SK-N-SH (cell line): ENCODE data around the gene AUTS2. TPM values are rescaled to one million over a fixed set of nuclear protein-coding genes. Genes with fewer than 3 reads are reported as not detected.

Source experiments
- CTCF ChIA-PET: fragments of 300-600, 350-600 bp; formaldehyde crosslinking; extraction: SDS; loops from one replicate; lab custom pipeline; 2021; lab: Yijun Ruan, JAX
- POLR2A ChIA-PET: fragments of 350-600 bp; sonication (Branson Sonifier 250); formaldehyde crosslinking; extraction: SDS; loops from one replicate; lab custom pipeline; 2020; ENCODE audit warnings: antibody characterized with exemption, inconsistent platforms; lab: Yijun Ruan, JAX
- DNase-seq: peaks from one replicate; pipeline ENCODE4 v3.0.0; 2012
- H2AFZ ChIP-seq: fragments of 200-600 bp; sonication (generic); 2 replicates; pipeline ENCODE4 v1.8.1; 2016; ENCODE audit warnings: antibody characterized with exemption, mild to moderate bottlenecking, low read depth
- H3F3A ChIP-seq: fragments of 200-600 bp; sonication (generic); replicated peaks from 2 replicates; pipeline ENCODE3; 2016; ENCODE audit warnings: antibody characterized with exemption, mild to moderate bottlenecking; ENCODE audit not compliant: insufficient read depth
- H3K27ac ChIP-seq, 2 experiments: fragments of 200-500 bp in 1 of 2; fragments of 200-600 bp in 1 of 2; sonication (Bioruptor generic) in 1 of 2; sonication (generic), shearing (Covaris generic) in 1 of 2; 2 replicates each; pipeline versions ENCODE4 v1.5.1 to v1.6.1; 2014 to 2016; ENCODE audit warnings: low read depth in 2 of 2, inconsistent platforms in 1 of 2, low read length in 1 of 2, mild to moderate bottlenecking in 1 of 2, mixed read lengths in 1 of 2
- H3K27me3 ChIP-seq: fragments of 200-600 bp; sonication (generic), shearing (Covaris generic); 2 replicates; pipeline ENCODE4 v1.6.1; 2016; ENCODE audit warnings: mixed run types; ENCODE audit not compliant: insufficient read depth
- H3K36me3 ChIP-seq, 2 experiments: fragments of 200-500 bp in 1 of 2; fragments of 200-600 bp in 1 of 2; sonication (Bioruptor generic) in 1 of 2; sonication (generic) in 1 of 2; replicated peaks in 1 of 2; 2 replicates each; pipeline versions ENCODE3 to v1.5.1; 2014 to 2016; ENCODE audit warnings: low read length in 1 of 2, mild to moderate bottlenecking in 1 of 2; ENCODE audit not compliant: insufficient read depth in 2 of 2, control insufficient read depth in 1 of 2
- H3K4me1 ChIP-seq, 2 experiments: fragments of 200-500 bp in 1 of 2; fragments of 200-600 bp in 1 of 2; sonication (Bioruptor generic) in 1 of 2; sonication (generic), shearing (Covaris generic) in 1 of 2; 2 replicates each; pipeline versions ENCODE4 v1.5.1 to v1.6.1; 2014 to 2016; ENCODE audit warnings: low read depth in 1 of 2, low read length in 1 of 2, mixed run types in 1 of 2; ENCODE audit not compliant: insufficient read depth in 2 of 2, control insufficient read depth in 1 of 2
- H3K4me2 ChIP-seq: fragments of 200-600 bp; sonication (generic), shearing (Covaris generic); 2 replicates; pipeline ENCODE4 v1.6.1; 2017; ENCODE audit warnings: mixed run types
- H3K4me3 ChIP-seq, 2 experiments: fragments of 200-500 bp in 1 of 2; fragments of 200-600 bp in 1 of 2; sonication (Bioruptor generic) in 1 of 2; sonication (generic), shearing (Covaris generic) in 1 of 2; 2 replicates each; pipeline versions ENCODE4 v1.5.1 to v1.8.1; 2014 to 2016; ENCODE audit warnings: low read depth in 2 of 2, inconsistent platforms in 1 of 2, low read length in 1 of 2, mild to moderate bottlenecking in 1 of 2, mixed read lengths in 1 of 2, moderate library complexity in 1 of 2
- H3K79me2 ChIP-seq: fragments of 200-600 bp; sonication (generic); 2 replicates; pipeline ENCODE4 v1.8.1; 2017; ENCODE audit warnings: mild to moderate bottlenecking; ENCODE audit not compliant: insufficient read depth
- H3K9ac ChIP-seq: fragments of 200-600 bp; sonication (generic); 2 replicates; pipeline ENCODE4 v1.6.1; 2017; ENCODE audit warnings: mixed run types
- H3K9me2 ChIP-seq: fragments of 200-600 bp; sonication (generic); 2 replicates; pipeline ENCODE4 v1.6.1; 2017; ENCODE audit warnings: mixed run types
- H3K9me3 ChIP-seq: fragments of 200-600 bp; sonication (generic); 2 replicates; pipeline ENCODE4 v1.6.1; 2017; ENCODE audit warnings: mixed run types, mild to moderate bottlenecking, moderate library complexity
- H4K20me1 ChIP-seq: fragments of 200-600 bp; sonication (generic); 2 replicates; pipeline ENCODE4 v1.6.1; 2017; ENCODE audit warnings: mild to moderate bottlenecking, mixed run types; ENCODE audit not compliant: insufficient read depth
- ELF1 ChIP-seq: IDR thresholded peaks from 2 replicates; pipeline ENCODE4 v1.4.0; 2012
- EZH2phosphoT487 ChIP-seq: fragments of 200-600 bp; sonication (generic); IDR thresholded peaks from 2 replicates; pipeline ENCODE4 v1.6.1; 2017; ENCODE audit warnings: low read depth, mixed run types, mild to moderate bottlenecking, antibody characterized with exemption, moderate library complexity, borderline replicate concordance
- FOSL2 ChIP-seq: IDR thresholded peaks from 2 replicates; pipeline ENCODE4 v1.4.0; 2012; ENCODE audit warnings: low read depth, mild to moderate bottlenecking, moderate library complexity, borderline replicate concordance
- FOXM1 ChIP-seq: IDR thresholded peaks from 2 replicates; pipeline ENCODE4 v1.4.0; 2012; ENCODE audit warnings: low read depth, mild to moderate bottlenecking
- GATA2 ChIP-seq: sonication (generic); formaldehyde crosslinking; IDR thresholded peaks from 2 replicates; pipeline ENCODE4 v1.5.0; 2020; ENCODE audit warnings: mild to moderate bottlenecking, missing genetic modification reagents
- MEF2A ChIP-seq: IDR thresholded peaks from 2 replicates; pipeline ENCODE4 v1.4.0; 2012; ENCODE audit warnings: low read depth, borderline replicate concordance
- MXI1 ChIP-seq: IDR thresholded peaks from 2 replicates; pipeline ENCODE4 v1.6.1; 2012; ENCODE audit warnings: mild to moderate bottlenecking, low read depth, low read length, improper control_type of control experiment
- NFIC ChIP-seq: IDR thresholded peaks from 2 replicates; pipeline ENCODE4 v1.4.0; 2012; ENCODE audit warnings: borderline replicate concordance
- PBX3 ChIP-seq: IDR thresholded peaks from 2 replicates; pipeline ENCODE4; 2012
- POLR2AphosphoS5 ChIP-seq: IDR thresholded peaks from 2 replicates; pipeline ENCODE4 v1.6.1; 2012; ENCODE audit warnings: low read depth, low read length
- RAD21 ChIP-seq: IDR thresholded peaks from 2 replicates; pipeline ENCODE4 v1.6.1; 2012; ENCODE audit warnings: mild to moderate bottlenecking, low read length
- RCOR1 ChIP-seq: fragments of 150-350 bp; IDR thresholded peaks from 2 replicates; pipeline ENCODE4 v1.6.1; 2017; ENCODE audit warnings: antibody characterized with exemption, low read length
- REST ChIP-seq: IDR thresholded peaks from 2 replicates; pipeline ENCODE4 v1.6.1; 2012; ENCODE audit warnings: mild to moderate bottlenecking, low read depth, low read length, moderate library complexity
- RFX5 ChIP-seq: IDR thresholded peaks from 2 replicates; pipeline ENCODE4 v1.6.1; 2012; ENCODE audit warnings: mild to moderate bottlenecking, improper control_type of control experiment, low read length
- RXRA ChIP-seq: IDR thresholded peaks from 2 replicates; pipeline ENCODE4 v1.4.0; 2012; ENCODE audit warnings: low read depth, mild to moderate bottlenecking, borderline replicate concordance
- TCF12 ChIP-seq: IDR thresholded peaks from 2 replicates; pipeline ENCODE4 v1.4.0; 2012
- TEAD4 ChIP-seq: IDR thresholded peaks from 2 replicates; pipeline ENCODE4 v1.4.0; 2012; ENCODE audit warnings: mild to moderate bottlenecking, borderline replicate concordance; ENCODE audit not compliant: insufficient read depth
- USF2 ChIP-seq: fragments of 150-350 bp; IDR thresholded peaks from 2 replicates; pipeline ENCODE4 v1.6.1; 2017; ENCODE audit warnings: antibody characterized with exemption, low read length, low read depth, borderline replicate concordance
- YY1 ChIP-seq: IDR thresholded peaks from 2 replicates; pipeline ENCODE4 v1.4.0; 2012; ENCODE audit warnings: low read depth, mild to moderate bottlenecking
- WGBS: methylation state at CpG from one replicate; pipeline ENCODE4 v1.1.6; 2017; ENCODE audit warnings: low lambda C conversion rate; 5-methylcytosine and 5-hydroxymethylcytosine counted together
- polyA plus RNA-seq, 3 experiments: library from polyadenylated mRNA; depleted of rRNA; stranded (reverse); fragments of >200 nt; gene quantifications; 2 replicates each; pipeline ENCODE4 v1.2.3, GENCODE V29; 2012

The AUTS2 gene
- polyA plus RNA-seq, 1 of the 3 experiments (the other 2 are of a cell fraction), result 15.6 TPM

DNA sequence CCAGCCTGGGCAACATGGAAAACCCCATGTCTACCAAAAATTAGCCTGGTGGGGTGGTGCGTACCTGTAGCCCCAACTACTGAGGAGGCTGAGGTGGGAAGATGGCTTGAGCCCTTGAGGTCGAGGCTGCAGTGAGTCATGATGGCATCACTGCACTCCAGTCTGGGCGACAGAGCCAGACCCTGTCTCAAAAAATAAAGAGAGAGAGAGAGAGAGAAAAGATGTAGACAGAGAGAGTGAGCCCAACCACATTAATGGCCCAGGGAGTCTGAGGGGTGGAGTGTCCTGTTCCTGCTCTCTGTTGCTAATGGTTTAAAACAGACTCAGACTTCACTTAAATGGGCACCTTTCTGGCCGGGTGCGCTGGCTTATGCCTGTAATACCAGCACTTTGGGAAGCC lies 1078.0 kb downstream of the AUTS2 start:
- H3K36me3 ChIP-seq, result no peaks in the 10 kb centered on the region
- H3K9me2 ChIP-seq, result no peaks in the 10 kb centered on the region
- H3K9me3 ChIP-seq, result no peaks in the 10 kb centered on the region
- H3K79me2 ChIP-seq, result no peaks in the 10 kb centered on the region
- DNase-seq, result no peak
- no peaks in the 10 kb centered on the region for H3F3A ChIP-seq
- TF ChIP-seq ELF1, result no peak
- no peak for TF ChIP-seq PBX3
- no peak for TF ChIP-seq REST
- no peak for TF ChIP-seq RAD21
- TF ChIP-seq MXI1, result no peak
- TF ChIP-seq FOXM1, result no peak
- TF ChIP-seq EZH2phosphoT487, result no peak
- no peak for TF ChIP-seq YY1
- no peak for TF ChIP-seq FOSL2
- TF ChIP-seq MEF2A, result no peak
- no peak for TF ChIP-seq GATA2 (CRISPR knock-in tag)
- no peak for TF ChIP-seq TEAD4
- no peak for TF ChIP-seq NFIC
- TF ChIP-seq RXRA, result no peak
- TF ChIP-seq RCOR1, result no peak
- no peak for TF ChIP-seq RFX5
- no peak for TF ChIP-seq TCF12
- no peak for TF ChIP-seq USF2
- TF ChIP-seq POLR2AphosphoS5, result no peak
- no peak overlapping the region for H3K9ac ChIP-seq
- H3K4me2 ChIP-seq, result no peak overlapping the region
- ChIA-PET CTCF (interaction anchor here (1.8 kb wide), 1 partner anchor 22 kb away, joined by 4 read pairs; no protein-coding TSS in a partner anchor), POLR2A (no interaction called here)
- WGBS, result 70% methylated on average over 5 of the region's 5 CpGs
- peaks cover 0 to 11% of the 10 kb centered on the region in 2 experiments; a peak in 2 of 4 replicates for H3K4me1 ChIP-seq
- no peaks in the 10 kb centered on the region for H3K27me3 ChIP-seq
- H3K27ac ChIP-seq, result no peak overlapping the region
- H3K4me3 ChIP-seq, result no peak overlapping the region
- H2AFZ ChIP-seq, result no peak overlapping the region
- no peaks in the 10 kb centered on the region for H4K20me1 ChIP-seq
